ENCODE measurements around the gene CACHD1. TPM values are rescaled to one million over a fixed set of nuclear protein-coding genes. Genes with fewer than 3 reads are reported as not detected.

Gene CACHD1
- total RNA-seq, 1 experiment from 2014 or later, result 8.4 TPM

DNA sequence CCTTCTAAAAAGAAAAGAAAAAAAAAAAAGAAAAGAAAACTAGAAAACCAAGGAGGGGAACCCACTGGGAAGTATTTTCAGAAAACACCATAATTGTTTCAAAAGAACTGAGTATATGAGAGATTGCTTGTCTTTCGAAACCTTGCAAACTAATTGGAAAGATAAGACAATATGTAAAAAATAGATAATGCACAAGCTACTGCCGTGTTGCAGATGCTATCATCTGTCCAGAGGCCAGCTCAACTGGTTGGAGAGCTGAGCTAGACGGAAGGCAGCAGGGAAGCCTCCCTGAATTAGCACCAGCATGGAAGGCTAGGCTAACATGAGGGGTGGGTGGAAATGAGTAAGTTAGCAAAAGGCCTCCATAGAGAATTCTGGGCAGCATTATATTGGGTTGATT is 16.2 kb upstream of the CACHD1 start:
- no peaks in the 10 kb centered on the region for H3K4me1 ChIP-seq (ENCODE audit: control insufficient read depth in 1 of 2, insufficient read depth in 2 of 2, low read length in 2 of 2)
- ATAC-seq (no peak), DNase-seq (ENCODE audit: low read depth, low spot score) (no peak)
- H3K4me2 ChIP-seq (ENCODE audit: low read length), result no peak overlapping the region
- CTCF ChIA-PET, result no interaction called here
- TF ChIP-seq ZNF274 (IDR thresholded peaks at IDR 0.05; ENCODE audit: low read depth, low read length), result no peak
- no peak for TF ChIP-seq RAD21 (IDR thresholded peaks at IDR 0.05; ENCODE audit: low read depth)
- no peak for TF ChIP-seq EZH2 (IDR thresholded peaks at IDR 0.05)
- TF ChIP-seq POLR2A (IDR thresholded peaks at IDR 0.05; ENCODE audit: borderline replicate concordance, extremely low read depth, insufficient read depth, insufficient read length), result no peak
- TF ChIP-seq, protein P1, sequence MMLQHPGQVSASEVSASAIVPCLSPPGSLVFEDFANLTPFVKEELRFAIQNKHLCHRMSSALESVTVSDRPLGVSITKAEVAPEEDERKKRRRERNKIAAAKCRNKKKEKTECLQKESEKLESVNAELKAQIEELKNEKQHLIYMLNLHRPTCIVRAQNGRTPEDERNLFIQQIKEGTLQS (IDR thresholded peaks at IDR 0.05), result no peak
- no peak for TF ChIP-seq EGR1 (IDR thresholded peaks at IDR 0.05; ENCODE audit: low read depth)
- no peak for TF ChIP-seq EZH2phosphoT487 (IDR thresholded peaks at IDR 0.05; ENCODE audit: borderline replicate concordance)
- TF ChIP-seq, protein P2, sequence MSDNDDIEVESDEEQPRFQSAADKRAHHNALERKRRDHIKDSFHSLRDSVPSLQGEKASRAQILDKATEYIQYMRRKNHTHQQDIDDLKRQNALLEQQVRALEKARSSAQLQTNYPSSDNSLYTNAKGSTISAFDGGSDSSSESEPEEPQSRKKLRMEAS (IDR thresholded peaks at IDR 0.05), result no peak
- TF ChIP-seq SIN3A (IDR thresholded peaks at IDR 0.05; ENCODE audit: low read depth), result no peak
- TF ChIP-seq ELF1 (IDR thresholded peaks at IDR 0.05; ENCODE audit: borderline replicate concordance, low read depth), result no peak
- TF ChIP-seq CEBPB (IDR thresholded peaks at IDR 0.05; ENCODE audit: low read depth), result no peak
- TF ChIP-seq TCF7L2 (IDR thresholded peaks at IDR 0.05; ENCODE audit: borderline replicate concordance, extremely low read depth, insufficient read depth, insufficient read length), result no peak
- TF ChIP-seq, protein P3, sequence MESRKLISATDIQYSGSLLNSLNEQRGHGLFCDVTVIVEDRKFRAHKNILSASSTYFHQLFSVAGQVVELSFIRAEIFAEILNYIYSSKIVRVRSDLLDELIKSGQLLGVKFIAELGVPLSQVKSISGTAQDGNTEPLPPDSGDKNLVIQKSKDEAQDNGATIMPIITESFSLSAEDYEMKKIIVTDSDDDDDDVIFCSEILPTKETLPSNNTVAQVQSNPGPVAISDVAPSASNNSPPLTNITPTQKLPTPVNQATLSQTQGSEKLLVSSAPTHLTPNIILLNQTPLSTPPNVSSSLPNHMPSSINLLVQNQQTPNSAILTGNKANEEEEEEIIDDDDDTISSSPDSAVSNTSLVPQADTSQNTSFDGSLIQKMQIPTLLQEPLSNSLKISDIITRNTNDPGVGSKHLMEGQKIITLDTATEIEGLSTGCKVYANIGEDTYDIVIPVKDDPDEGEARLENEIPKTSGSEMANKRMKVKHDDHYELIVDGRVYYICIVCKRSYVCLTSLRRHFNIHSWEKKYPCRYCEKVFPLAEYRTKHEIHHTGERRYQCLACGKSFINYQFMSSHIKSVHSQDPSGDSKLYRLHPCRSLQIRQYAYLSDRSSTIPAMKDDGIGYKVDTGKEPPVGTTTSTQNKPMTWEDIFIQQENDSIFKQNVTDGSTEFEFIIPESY (IDR thresholded peaks at IDR 0.05; ENCODE audit: extremely low read depth, insufficient replicate concordance, low read length), result no peak
- no peak for TF ChIP-seq CBX3 (IDR thresholded peaks at IDR 0.05; ENCODE audit: low read depth)
- TF ChIP-seq SRF (IDR thresholded peaks at IDR 0.05; ENCODE audit: low read depth), result no peak
- TF ChIP-seq, protein P4, sequence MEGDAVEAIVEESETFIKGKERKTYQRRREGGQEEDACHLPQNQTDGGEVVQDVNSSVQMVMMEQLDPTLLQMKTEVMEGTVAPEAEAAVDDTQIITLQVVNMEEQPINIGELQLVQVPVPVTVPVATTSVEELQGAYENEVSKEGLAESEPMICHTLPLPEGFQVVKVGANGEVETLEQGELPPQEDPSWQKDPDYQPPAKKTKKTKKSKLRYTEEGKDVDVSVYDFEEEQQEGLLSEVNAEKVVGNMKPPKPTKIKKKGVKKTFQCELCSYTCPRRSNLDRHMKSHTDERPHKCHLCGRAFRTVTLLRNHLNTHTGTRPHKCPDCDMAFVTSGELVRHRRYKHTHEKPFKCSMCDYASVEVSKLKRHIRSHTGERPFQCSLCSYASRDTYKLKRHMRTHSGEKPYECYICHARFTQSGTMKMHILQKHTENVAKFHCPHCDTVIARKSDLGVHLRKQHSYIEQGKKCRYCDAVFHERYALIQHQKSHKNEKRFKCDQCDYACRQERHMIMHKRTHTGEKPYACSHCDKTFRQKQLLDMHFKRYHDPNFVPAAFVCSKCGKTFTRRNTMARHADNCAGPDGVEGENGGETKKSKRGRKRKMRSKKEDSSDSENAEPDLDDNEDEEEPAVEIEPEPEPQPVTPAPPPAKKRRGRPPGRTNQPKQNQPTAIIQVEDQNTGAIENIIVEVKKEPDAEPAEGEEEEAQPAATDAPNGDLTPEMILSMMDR (IDR thresholded peaks at IDR 0.05 in 2 of 3, conservative IDR thresholded peaks at IDR 0.05 in 1 of 3; ENCODE audit: borderline replicate concordance in 1 of 3, insufficient read depth in 1 of 3, low read depth in 2 of 3, low read length in 2 of 3), result no peak
- no peak for TF ChIP-seq POLR2AphosphoS5 (IDR thresholded peaks at IDR 0.05; ENCODE audit: low read depth, low read length)
- no peak overlapping the region for H3K4me3 ChIP-seq (replicated peaks in 1 of 2; ENCODE audit: low read depth in 1 of 2, low read length in 2 of 2)
- H3K79me2 ChIP-seq (ENCODE audit: insufficient read depth, low read length), result no peaks in the 10 kb centered on the region
- no peaks in the 10 kb centered on the region for H3K9me3 ChIP-seq (ENCODE audit: control insufficient read depth in 1 of 2, insufficient read depth in 1 of 2, low read depth in 1 of 2, low read length in 2 of 2)
- no peaks in the 10 kb centered on the region for H3K27me3 ChIP-seq (ENCODE audit: insufficient read depth, low read length)
- no TSS peak for BruUV-seq (replicated peaks)
- no peaks in the 10 kb centered on the region for H3K9me2 ChIP-seq (ENCODE audit: insufficient read depth)
- POLR2A ChIA-PET, result no interaction called here
- no peaks in the 10 kb centered on the region for H4K20me1 ChIP-seq (ENCODE audit: insufficient read depth)
- H3K27ac ChIP-seq (ENCODE audit: low read depth, low read length), result no peak overlapping the region
- no peaks in the 10 kb centered on the region for H3K36me3 ChIP-seq (ENCODE audit: control insufficient read depth in 1 of 2, insufficient read depth in 2 of 2, low read length in 2 of 2)
- RAD21 ChIA-PET (ENCODE audit: low non-redundant PET in 1 of 2, low total read pairs in 2 of 2, uncharacterized antibody in 2 of 2, unreplicated experiment in 2 of 2), result no interaction called here
- intact Hi-C loops (cut with micrococcal nuclease), result no loop called here
- no peak overlapping the region for H2AFZ ChIP-seq (ENCODE audit: low read depth, low read length, poor library complexity, severe bottlenecking)
- no peak overlapping the region for H3K9ac ChIP-seq (ENCODE audit: low read length)

Measured in HCT116 (cell line).